H4 (cell line): Measurements from ENCODE around the gene TSPAN9. TPM values are rescaled to one million over a fixed set of nuclear protein-coding genes. Genes with fewer than 3 reads are reported as not detected.

Experiments used
- DNase-seq: peaks from one replicate; pipeline ENCODE4 v3.0.0-alpha.2; 2015; ENCODE audit warnings: low spot score
- total RNA-seq: library from RNA; depleted of rRNA; stranded (reverse); fragments of >200 nt; shearing (Covaris generic); gene quantifications from 2 replicates; pipeline ENCODE4 v1.2.3, GENCODE V29; 2014

TSPAN9 gene
- total RNA-seq, 1 experiment from 2014 or later, result 12.7 TPM

GRCh38 chr12:3225154-3225795 lies 148.1 kb downstream of the TSPAN9 start:
- peak; percentile 34 for DNase-seq

GRCh38 chr12:3225796-3226180 lies 148.6 kb downstream of the TSPAN9 start:
- DNase-seq, result no peak

GRCh38 chr12:3226264-3226663 lies 149.1 kb downstream of the TSPAN9 start:
- no peak for DNase-seq

GRCh38 chr12:3227076-3227975 lies 150.1 kb downstream of the TSPAN9 start:
- DNase-seq, result no peak

GRCh38 chr12:3228552-3228951 lies 151.4 kb downstream of the TSPAN9 start:
- no peak for DNase-seq

- no peak for DNase-seq
Measured at GRCh38 chr12:3229577-3229976, 152.4 kb downstream of the TSPAN9 start.

- no peak for DNase-seq
Measured at GRCh38 chr12:3230758-3231375, 153.7 kb downstream of the TSPAN9 start.

GRCh38 chr12:3231399-3231876 lies 154.3 kb downstream of the TSPAN9 start:
- DNase-seq, result no peak

GRCh38 chr12:3233797-3234196 lies 156.6 kb downstream of the TSPAN9 start:
- DNase-seq, result no peak

GRCh38 chr12:3236345-3237187 lies 159.4 kb downstream of the TSPAN9 start:
- peak; percentile 66 for DNase-seq

GRCh38 chr12:3238196-3238595 lies 161.0 kb downstream of the TSPAN9 start:
- no peak for DNase-seq

GRCh38 chr12:3241621-3242020 lies 164.4 kb downstream of the TSPAN9 start:
- DNase-seq, result no peak

- DNase-seq, result no peak
Measured at GRCh38 chr12:3242199-3242863, 165.2 kb downstream of the TSPAN9 start.

- DNase-seq, result no peak
Measured at GRCh38 chr12:3243376-3244084, 166.4 kb downstream of the TSPAN9 start.

GRCh38 chr12:3244219-3244750 lies 167.1 kb downstream of the TSPAN9 start:
- no peak for DNase-seq

GRCh38 chr12:3246253-3246652 lies 169.1 kb downstream of the TSPAN9 start:
- no peak for DNase-seq

- DNase-seq, result no peak
Measured at GRCh38 chr12:3247077-3247476, 169.9 kb downstream of the TSPAN9 start.

GRCh38 chr12:3247629-3248161 lies 170.5 kb downstream of the TSPAN9 start:
- no peak for DNase-seq

- no peak for DNase-seq
Measured at GRCh38 chr12:3249081-3249800, 172.1 kb downstream of the TSPAN9 start.
